Large intestine (tissue), 3 donors: ENCODE results near the gene WIF1. TPM values are rescaled to one million over a fixed set of nuclear protein-coding genes. Genes with fewer than 3 reads are reported as not detected.

ENCODE experiments used
- DNase-seq, 2 donors: peaks; one replicate each; pipeline versions ENCODE4 v3.0.0 to v3.0.0-alpha.2; 2013
- H3K27ac ChIP-seq: one replicate; pipeline ENCODE4 v1.5.1; 2013; ENCODE audit warnings: low read length
- H3K27me3 ChIP-seq: 2 replicates; pipeline ENCODE4 v1.6.1; 2013; ENCODE audit warnings: low read length; ENCODE audit not compliant: control insufficient read depth, insufficient read depth
- H3K36me3 ChIP-seq: 2 replicates; pipeline ENCODE4 v1.6.1; 2013; ENCODE audit warnings: low read length; ENCODE audit not compliant: control insufficient read depth, insufficient read depth
- H3K4me1 ChIP-seq: one replicate; pipeline ENCODE4 v1.6.1; 2013; ENCODE audit warnings: low read length; ENCODE audit not compliant: control insufficient read depth, insufficient read depth
- H3K4me3 ChIP-seq: one replicate; pipeline ENCODE4 v1.5.1; 2013; ENCODE audit warnings: low read length
- H3K9me3 ChIP-seq: one replicate; pipeline ENCODE4 v1.6.1; 2013; ENCODE audit warnings: mild to moderate bottlenecking, low read depth, low read length, moderate library complexity; ENCODE audit not compliant: control insufficient read depth
- WGBS: methylation state at CpG from one replicate; pipeline ENCODE4 v1.1.5; 2013; ENCODE audit warnings: low lambda C conversion rate; ENCODE audit not compliant: insufficient coverage; 5-methylcytosine and 5-hydroxymethylcytosine counted together
- polyA plus RNA-seq: library from polyadenylated mRNA; unstranded; fragments of 120-200 nt; gene quantifications from one replicate; pipeline ENCODE4 v1.2.1, GENCODE V29; 2013

The WIF1 gene
- polyA plus RNA-seq, 1 donor = 33.1 TPM

GRCh38 chr12:65045269-65045668 lies 75.8 kb downstream of the WIF1 start:
- no peaks in the 10 kb centered on the region for H3K4me1 ChIP-seq
- no peaks in the 10 kb centered on the region for H3K36me3 ChIP-seq
- H3K9me3 ChIP-seq = no peaks in the 10 kb centered on the region
- H3K27me3 ChIP-seq = no peaks in the 10 kb centered on the region
- WGBS = no CpG with 5 or more reads among the region's 4 CpGs
- no peak overlapping the region for H3K4me3 ChIP-seq
- no peak overlapping the region for H3K27ac ChIP-seq
- DNase-seq = no peak

- no CpG with 5 or more reads among the region's 2 CpGs for WGBS
- Histone ChIP-seq H3K27ac (no peak overlapping the region), H3K4me1 (no peaks in the 10 kb centered on the region), H3K4me3 (no peak overlapping the region), H3K36me3 (no peaks in the 10 kb centered on the region), H3K27me3 (no peaks in the 10 kb centered on the region), H3K9me3 (peaks cover 3% of the 10 kb centered on the region)
- DNase-seq = no peak
These were observed 81.8 kb downstream of the WIF1 start for GRCh38 chr12:65039301-65039700.

- no peak overlapping the region for H3K27ac ChIP-seq
- no peak overlapping the region for H3K4me3 ChIP-seq
- H3K9me3 ChIP-seq = peaks cover 5% of the 10 kb centered on the region
- no peaks in the 10 kb centered on the region for H3K36me3 ChIP-seq
- H3K4me1 ChIP-seq = peaks cover 18% of the 10 kb centered on the region
- no peak for DNase-seq
- 82% methylated on average over 2 of the region's 2 CpGs for WGBS
- no peaks in the 10 kb centered on the region for H3K27me3 ChIP-seq
These were observed 96.0 kb downstream of the WIF1 start for GRCh38 chr12:65025136-65025535.

GRCh38 chr12:65023485-65023884 lies 97.6 kb downstream of the WIF1 start:
- Histone ChIP-seq H3K27ac (peak overlapping the region; percentile 93), H3K36me3 (no peaks in the 10 kb centered on the region), H3K9me3 (peaks cover 5% of the 10 kb centered on the region), H3K4me1 (peaks cover 20% of the 10 kb centered on the region), H3K27me3 (no peaks in the 10 kb centered on the region), H3K4me3 (no peak overlapping the region)
- no peak for DNase-seq
- no CpG with 5 or more reads among the region's 2 CpGs for WGBS

- Histone ChIP-seq H3K27ac (peak overlapping the region; percentile 93), H3K27me3 (no peaks in the 10 kb centered on the region), H3K36me3 (no peaks in the 10 kb centered on the region), H3K9me3 (peaks cover 5% of the 10 kb centered on the region), H3K4me1 (peaks cover 25% of the 10 kb centered on the region), H3K4me3 (no peak overlapping the region)
- no CpG with 5 or more reads among the region's 1 CpG for WGBS
- peak; percentile 82 to 91 for DNase-seq
These were observed 98.1 kb downstream of the WIF1 start for GRCh38 chr12:65022960-65023359.

GRCh38 chr12:65022421-65022820 lies 98.7 kb downstream of the WIF1 start:
- Histone ChIP-seq H3K36me3 (no peaks in the 10 kb centered on the region), H3K4me1 (peaks cover 28% of the 10 kb centered on the region), H3K27ac (peak overlapping the region; percentile 93), H3K4me3 (no peak overlapping the region), H3K27me3 (no peaks in the 10 kb centered on the region), H3K9me3 (peaks cover 5% of the 10 kb centered on the region)
- peak; percentile 83 to 96 for DNase-seq
- no CpG with 5 or more reads among the region's 3 CpGs for WGBS

- H3K27ac ChIP-seq = no peak overlapping the region
- H3K4me1 ChIP-seq = peaks cover 51% of the 10 kb centered on the region
- H3K4me3 ChIP-seq = no peak overlapping the region
- 84% methylated on average over 2 of the region's 4 CpGs for WGBS
- no peak for DNase-seq
- no peaks in the 10 kb centered on the region for H3K36me3 ChIP-seq
- peaks cover 5% of the 10 kb centered on the region for H3K9me3 ChIP-seq
- H3K27me3 ChIP-seq = no peaks in the 10 kb centered on the region
These were observed 101.3 kb downstream of the WIF1 start for GRCh38 chr12:65019696-65020234.

GRCh38 chr12:65016881-65017650 lies 104.0 kb downstream of the WIF1 start:
- Histone ChIP-seq H3K4me3 (no peak overlapping the region), H3K36me3 (no peaks in the 10 kb centered on the region), H3K4me1 (peaks cover 50% of the 10 kb centered on the region), H3K9me3 (peaks cover 5% of the 10 kb centered on the region), H3K27me3 (no peaks in the 10 kb centered on the region), H3K27ac (peak overlapping the region; percentile 78)
- DNase-seq = peak in 1 of 2 donors; percentile 17

GRCh38 chr12:65015850-65016249 lies 105.3 kb downstream of the WIF1 start:
- H3K27ac ChIP-seq = peak overlapping the region; percentile 78
- no peaks in the 10 kb centered on the region for H3K27me3 ChIP-seq
- no peaks in the 10 kb centered on the region for H3K36me3 ChIP-seq
- no peaks in the 10 kb centered on the region for H3K9me3 ChIP-seq
- peak; percentile 82 to 92 for DNase-seq
- WGBS = no CpG with 5 or more reads among the region's 6 CpGs
- H3K4me1 ChIP-seq = peaks cover 40% of the 10 kb centered on the region
- H3K4me3 ChIP-seq = no peak overlapping the region

GRCh38 chr12:65014504-65015271 lies 106.4 kb downstream of the WIF1 start:
- 40% methylated on average over 1 of the region's 9 CpGs for WGBS
- Histone ChIP-seq H3K4me1 (peaks cover 40% of the 10 kb centered on the region), H3K9me3 (no peaks in the 10 kb centered on the region), H3K4me3 (no peak overlapping the region), H3K36me3 (no peaks in the 10 kb centered on the region), H3K27ac (peak overlapping the region; percentile 78), H3K27me3 (no peaks in the 10 kb centered on the region)
- peak in 1 of 2 donors; percentile 22 for DNase-seq
